Measurements from ENCODE around the gene IFNL1.

DNA sequence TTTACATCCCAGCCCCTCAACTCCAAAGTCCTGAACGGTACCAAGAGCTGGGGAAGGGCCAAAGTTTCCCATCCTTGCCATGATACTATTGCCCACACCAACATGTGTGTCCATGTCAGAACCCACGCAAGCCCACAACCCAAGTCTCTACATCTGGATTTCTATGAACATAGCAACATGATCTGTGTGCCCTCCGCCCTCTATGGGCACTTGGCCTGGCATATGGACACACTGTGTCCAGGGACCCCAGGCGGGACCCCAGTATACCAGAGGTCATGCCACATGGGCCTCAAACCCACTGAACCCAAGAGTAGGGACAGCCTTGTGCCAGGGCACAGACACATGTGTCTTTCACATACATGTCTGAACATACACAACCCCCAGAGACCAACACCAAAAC, 22.5 kb downstream of the IFNL1 start:
- TF ChIP-seq POLR2AphosphoS5 (IDR thresholded peaks at IDR 0.05; ENCODE audit: low read depth, low read length): no peak
- TF ChIP-seq, protein P1, sequence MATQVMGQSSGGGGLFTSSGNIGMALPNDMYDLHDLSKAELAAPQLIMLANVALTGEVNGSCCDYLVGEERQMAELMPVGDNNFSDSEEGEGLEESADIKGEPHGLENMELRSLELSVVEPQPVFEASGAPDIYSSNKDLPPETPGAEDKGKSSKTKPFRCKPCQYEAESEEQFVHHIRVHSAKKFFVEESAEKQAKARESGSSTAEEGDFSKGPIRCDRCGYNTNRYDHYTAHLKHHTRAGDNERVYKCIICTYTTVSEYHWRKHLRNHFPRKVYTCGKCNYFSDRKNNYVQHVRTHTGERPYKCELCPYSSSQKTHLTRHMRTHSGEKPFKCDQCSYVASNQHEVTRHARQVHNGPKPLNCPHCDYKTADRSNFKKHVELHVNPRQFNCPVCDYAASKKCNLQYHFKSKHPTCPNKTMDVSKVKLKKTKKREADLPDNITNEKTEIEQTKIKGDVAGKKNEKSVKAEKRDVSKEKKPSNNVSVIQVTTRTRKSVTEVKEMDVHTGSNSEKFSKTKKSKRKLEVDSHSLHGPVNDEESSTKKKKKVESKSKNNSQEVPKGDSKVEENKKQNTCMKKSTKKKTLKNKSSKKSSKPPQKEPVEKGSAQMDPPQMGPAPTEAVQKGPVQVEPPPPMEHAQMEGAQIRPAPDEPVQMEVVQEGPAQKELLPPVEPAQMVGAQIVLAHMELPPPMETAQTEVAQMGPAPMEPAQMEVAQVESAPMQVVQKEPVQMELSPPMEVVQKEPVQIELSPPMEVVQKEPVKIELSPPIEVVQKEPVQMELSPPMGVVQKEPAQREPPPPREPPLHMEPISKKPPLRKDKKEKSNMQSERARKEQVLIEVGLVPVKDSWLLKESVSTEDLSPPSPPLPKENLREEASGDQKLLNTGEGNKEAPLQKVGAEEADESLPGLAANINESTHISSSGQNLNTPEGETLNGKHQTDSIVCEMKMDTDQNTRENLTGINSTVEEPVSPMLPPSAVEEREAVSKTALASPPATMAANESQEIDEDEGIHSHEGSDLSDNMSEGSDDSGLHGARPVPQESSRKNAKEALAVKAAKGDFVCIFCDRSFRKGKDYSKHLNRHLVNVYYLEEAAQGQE (IDR thresholded peaks at IDR 0.05; ENCODE audit: insufficient read depth in 1 of 2, low read depth in 2 of 2, low read length in 2 of 2): no peak
- no peak for TF ChIP-seq TAF1 (IDR thresholded peaks at IDR 0.05; ENCODE audit: borderline replicate concordance, insufficient read depth, low read length)

All from PFSK-1 (cell line).